Sigmoid colon (tissue), 4 donors: ENCODE data around the gene KCNK15.

ENCODE experiments used
- POLR2A ChIP-seq, 2 donors: fragments of 450-650 bp; IDR thresholded peaks; one replicate each; pipeline ENCODE4 v1.6.1; 2016; ENCODE audit warnings: antibody characterized with exemption in 2 of 2, mild to moderate bottlenecking in 2 of 2, moderate library complexity in 2 of 2
- POLR2AphosphoS5 ChIP-seq, 4 donors: sonication (generic); formaldehyde crosslinking; IDR thresholded peaks; one replicate each; pipeline ENCODE4 v1.6.1; 2017; ENCODE audit warnings: antibody characterized with exemption in 4 of 4
- TF ChIP-seq, protein P1 (sequence below), 4 experiments: fragments of 450-650 bp in 3 of 4; fragments of 200-600 bp in 1 of 4; IDR thresholded peaks; one replicate each; pipeline ENCODE4 v1.5.1; 2016 to 2019; ENCODE audit warnings: antibody characterized with exemption in 4 of 4, mild to moderate bottlenecking in 3 of 4, moderate library complexity in 2 of 4

DNA sequence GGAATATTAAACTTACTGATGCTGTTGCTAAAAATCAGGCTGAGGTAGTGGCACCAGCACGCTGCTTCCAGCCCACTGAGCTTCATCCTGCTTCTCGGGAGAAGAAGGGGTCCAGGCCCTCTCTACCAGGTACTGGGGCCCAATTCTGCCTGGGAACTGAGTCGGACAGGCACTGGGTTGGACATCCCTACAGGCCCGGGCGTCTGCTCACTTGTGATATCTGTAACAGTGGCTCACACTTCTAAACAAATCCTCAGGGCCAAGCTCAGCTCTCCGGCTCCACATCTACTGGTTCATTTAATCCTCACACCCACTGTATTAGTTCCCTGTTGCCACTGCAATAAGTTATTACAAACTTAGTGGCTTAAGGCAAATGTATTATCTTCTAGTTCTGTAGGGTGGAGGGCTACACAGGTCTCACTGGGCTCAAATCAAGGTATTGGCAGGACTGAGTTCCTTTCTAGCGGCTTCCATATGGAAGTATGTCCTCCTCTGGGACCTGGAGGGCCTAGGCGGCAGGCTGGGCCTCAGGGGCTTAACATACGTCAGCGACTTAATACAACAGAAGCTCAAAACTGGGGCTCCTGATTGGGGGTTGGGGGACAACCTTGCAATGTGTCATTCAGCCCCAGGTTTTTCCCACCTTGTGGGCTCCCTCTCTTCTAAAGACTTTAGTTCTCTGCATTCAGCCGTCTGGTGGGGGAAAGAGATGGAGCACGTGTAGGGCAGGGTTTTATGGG is 1.6 kb upstream of the KCNK15 start:
- TF ChIP-seq, protein P1, sequence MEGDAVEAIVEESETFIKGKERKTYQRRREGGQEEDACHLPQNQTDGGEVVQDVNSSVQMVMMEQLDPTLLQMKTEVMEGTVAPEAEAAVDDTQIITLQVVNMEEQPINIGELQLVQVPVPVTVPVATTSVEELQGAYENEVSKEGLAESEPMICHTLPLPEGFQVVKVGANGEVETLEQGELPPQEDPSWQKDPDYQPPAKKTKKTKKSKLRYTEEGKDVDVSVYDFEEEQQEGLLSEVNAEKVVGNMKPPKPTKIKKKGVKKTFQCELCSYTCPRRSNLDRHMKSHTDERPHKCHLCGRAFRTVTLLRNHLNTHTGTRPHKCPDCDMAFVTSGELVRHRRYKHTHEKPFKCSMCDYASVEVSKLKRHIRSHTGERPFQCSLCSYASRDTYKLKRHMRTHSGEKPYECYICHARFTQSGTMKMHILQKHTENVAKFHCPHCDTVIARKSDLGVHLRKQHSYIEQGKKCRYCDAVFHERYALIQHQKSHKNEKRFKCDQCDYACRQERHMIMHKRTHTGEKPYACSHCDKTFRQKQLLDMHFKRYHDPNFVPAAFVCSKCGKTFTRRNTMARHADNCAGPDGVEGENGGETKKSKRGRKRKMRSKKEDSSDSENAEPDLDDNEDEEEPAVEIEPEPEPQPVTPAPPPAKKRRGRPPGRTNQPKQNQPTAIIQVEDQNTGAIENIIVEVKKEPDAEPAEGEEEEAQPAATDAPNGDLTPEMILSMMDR (IDR thresholded peaks at IDR 0.05): no peak
- TF ChIP-seq POLR2A (IDR thresholded peaks at IDR 0.05): no peak
- TF ChIP-seq POLR2AphosphoS5 (IDR thresholded peaks at IDR 0.05): no peak
